Left lung (tissue), 10 donors: ENCODE data around the gene DSE. TPM values are rescaled to one million over a fixed set of nuclear protein-coding genes. Genes with fewer than 3 reads are reported as not detected.

ENCODE experiments used
- ATAC-seq: fragments of 200-7000 bp; cut with Tn5 transposase; one replicate; pipeline ENCODE4 v1.9.1; 2020; ENCODE audit warnings: moderate library complexity
- DNase-seq, 4 donors: peaks; one replicate each; pipeline ENCODE4 v3.0.0-alpha.2; 2013 to 2020
- H3K27ac ChIP-seq, 2 donors: fragments of 200-600 bp; sonication (generic) in 1 of 2; one replicate each; pipeline versions ENCODE4 v1.5.0 to v1.8.0; 2020 to 2021
- H3K27me3 ChIP-seq, 2 donors: fragments of 200-600 bp; sonication (generic) in 1 of 2; one replicate each; pipeline versions ENCODE4 v1.5.0 to v1.8.0; 2020 to 2021
- H3K36me3 ChIP-seq, 2 donors: fragments of 200-600 bp; sonication (generic) in 1 of 2; one replicate each; pipeline versions ENCODE4 v1.5.0 to v1.8.0; 2020 to 2021
- H3K4me1 ChIP-seq, 2 donors: fragments of 200-600 bp; one replicate each; pipeline ENCODE4 v1.8.0; 2021
- H3K4me3 ChIP-seq, 2 donors: fragments of 200-600 bp; sonication (generic) in 1 of 2; one replicate each; pipeline versions ENCODE4 v1.5.0 to v1.8.0; 2020 to 2021; ENCODE audit warnings: mild to moderate bottlenecking in 1 of 2
- H3K9me3 ChIP-seq, 2 donors: fragments of 200-600 bp; sonication (generic) in 1 of 2; one replicate each; pipeline versions ENCODE4 v1.5.0 to v1.8.0; 2020 to 2021
- intact Hi-C, 2 donors: fragments of 100-400 bp; cut with DNase I; formaldehyde crosslinking; loops; one replicate each; pipeline versions ENCODE4 v1.11.2 to v1.14.2; 2022
- polyA plus RNA-seq, 6 donors: library from polyadenylated mRNA; unstranded; fragments of 120-200 nt; gene quantifications; one replicate each; pipeline ENCODE4 v1.2.1, GENCODE V29; 2013; ENCODE audit not compliant: insufficient read length in 6 of 6
- total RNA-seq, 2 donors: library from RNA; stranded (reverse); fragmentation: NEBNext Ultra II Directional; extraction: Animal tissue kit (Norgen Biotek cat#: 25700); gene quantifications; one replicate each; pipeline ENCODE4 v1.2.1, GENCODE V29; 2021
- TF ChIP-seq, protein P1 (sequence below), 2 donors: fragments of 200-600 bp; sonication (generic) in 1 of 2; IDR thresholded peaks; one replicate each; pipeline versions ENCODE4 v1.5.0 to v1.8.0; 2021; ENCODE audit warnings: antibody characterized with exemption in 2 of 2
- donor health status: DM: no; HTN: yes; CAD: no.
- donor health status: DM: no; HTN: no; CAD: no.

Gene DSE
- total and polyA plus RNA-seq, 8 donors = 39.7 to 85.6 (median 51.0) TPM

- Histone ChIP-seq H3K36me3 (peaks cover 0 to 12% of the 10 kb centered on the region in 2 donors), H3K27ac (no peak overlapping the region), H3K4me1 (peaks cover 5 to 52% of the 10 kb centered on the region in 2 donors), H3K9me3 (no peaks in the 10 kb centered on the region), H3K27me3 (no peaks in the 10 kb centered on the region), H3K4me3 (no peak overlapping the region)
- intact Hi-C loops = no loop called here
- no peak for ATAC-seq
- no peak for DNase-seq
- TF ChIP-seq, protein P1, sequence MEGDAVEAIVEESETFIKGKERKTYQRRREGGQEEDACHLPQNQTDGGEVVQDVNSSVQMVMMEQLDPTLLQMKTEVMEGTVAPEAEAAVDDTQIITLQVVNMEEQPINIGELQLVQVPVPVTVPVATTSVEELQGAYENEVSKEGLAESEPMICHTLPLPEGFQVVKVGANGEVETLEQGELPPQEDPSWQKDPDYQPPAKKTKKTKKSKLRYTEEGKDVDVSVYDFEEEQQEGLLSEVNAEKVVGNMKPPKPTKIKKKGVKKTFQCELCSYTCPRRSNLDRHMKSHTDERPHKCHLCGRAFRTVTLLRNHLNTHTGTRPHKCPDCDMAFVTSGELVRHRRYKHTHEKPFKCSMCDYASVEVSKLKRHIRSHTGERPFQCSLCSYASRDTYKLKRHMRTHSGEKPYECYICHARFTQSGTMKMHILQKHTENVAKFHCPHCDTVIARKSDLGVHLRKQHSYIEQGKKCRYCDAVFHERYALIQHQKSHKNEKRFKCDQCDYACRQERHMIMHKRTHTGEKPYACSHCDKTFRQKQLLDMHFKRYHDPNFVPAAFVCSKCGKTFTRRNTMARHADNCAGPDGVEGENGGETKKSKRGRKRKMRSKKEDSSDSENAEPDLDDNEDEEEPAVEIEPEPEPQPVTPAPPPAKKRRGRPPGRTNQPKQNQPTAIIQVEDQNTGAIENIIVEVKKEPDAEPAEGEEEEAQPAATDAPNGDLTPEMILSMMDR (IDR thresholded peaks at IDR 0.05) = no peak
Measured at GRCh38 chr6:116396441-116396840, 25.7 kb downstream of the DSE start.

DNA sequence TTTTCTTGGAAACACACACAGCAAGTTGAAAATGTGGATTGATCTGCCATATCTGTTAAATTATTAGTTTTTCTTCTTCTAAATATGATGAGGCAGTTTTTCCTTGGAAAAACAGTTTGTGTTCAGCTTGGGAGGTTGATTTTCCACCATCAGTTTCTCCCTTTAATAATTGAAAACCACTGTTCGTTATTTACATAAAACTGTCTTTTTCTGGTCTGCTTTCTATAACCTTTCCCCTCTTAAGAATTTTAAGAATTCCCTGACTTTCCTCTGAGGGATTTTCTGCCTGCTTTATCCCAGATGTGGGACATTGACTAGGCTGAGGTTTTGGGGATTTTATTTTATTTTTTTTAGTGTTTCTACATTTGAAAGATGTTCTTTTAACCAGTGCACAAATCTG lies 27.2 kb downstream of the DSE start:
- H3K36me3 ChIP-seq = peaks cover 0 to 12% of the 10 kb centered on the region in 2 donors
- intact Hi-C loops = no loop called here
- no peaks in the 10 kb centered on the region for H3K27me3 ChIP-seq
- DNase-seq = no peak
- TF ChIP-seq, protein P1 (IDR thresholded peaks at IDR 0.05) = no peak
- no peaks in the 10 kb centered on the region for H3K9me3 ChIP-seq
- H3K27ac ChIP-seq = peak overlapping the region; percentile 13 to 28
- ATAC-seq = no peak
- no peak overlapping the region for H3K4me3 ChIP-seq
- peaks cover 5 to 39% of the 10 kb centered on the region in 2 donors for H3K4me1 ChIP-seq

DNA sequence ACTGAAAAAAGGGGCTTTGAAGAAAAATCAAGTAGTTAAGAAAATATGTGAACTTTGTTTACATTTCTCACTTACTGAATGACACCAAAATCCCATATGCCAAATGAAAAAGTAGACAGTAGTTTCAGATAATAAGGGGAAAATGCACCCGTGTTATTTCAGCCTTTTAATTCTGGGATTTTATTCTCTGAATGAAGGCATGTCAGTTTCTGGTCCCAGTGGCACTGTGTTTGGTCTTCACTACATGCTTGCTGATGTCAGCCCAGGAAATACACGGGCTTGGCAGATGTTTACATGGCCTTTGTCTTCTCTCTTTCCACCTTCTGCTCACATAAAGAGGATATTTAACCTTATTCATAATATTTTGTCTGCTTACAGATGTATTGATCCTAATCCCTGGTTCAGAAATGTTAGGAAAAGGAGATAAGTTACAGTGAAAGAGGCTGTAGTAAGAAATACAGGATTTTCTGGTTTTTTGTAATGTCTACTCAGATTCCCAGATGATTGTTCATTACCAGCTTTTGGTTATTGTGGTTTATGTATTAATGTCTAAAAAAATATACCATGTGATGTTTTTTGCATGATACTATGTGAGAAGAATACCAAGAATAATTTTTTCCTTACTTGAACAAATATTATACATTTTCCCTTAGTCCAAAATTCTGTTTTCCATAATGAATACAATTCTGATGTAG lies 27.7 kb downstream of the DSE start:
- no peak overlapping the region for H3K4me3 ChIP-seq
- ATAC-seq (peak; percentile 16), DNase-seq (no peak)
- no peaks in the 10 kb centered on the region for H3K9me3 ChIP-seq
- TF ChIP-seq, protein P1 (IDR thresholded peaks at IDR 0.05) = no peak
- peak overlapping the region; percentile 13 to 28 for H3K27ac ChIP-seq
- H3K36me3 ChIP-seq = peaks cover 0 to 12% of the 10 kb centered on the region in 2 donors
- no peaks in the 10 kb centered on the region for H3K27me3 ChIP-seq
- H3K4me1 ChIP-seq = peaks cover 5 to 34% of the 10 kb centered on the region in 2 donors
- intact Hi-C loops = no loop called here

DNA sequence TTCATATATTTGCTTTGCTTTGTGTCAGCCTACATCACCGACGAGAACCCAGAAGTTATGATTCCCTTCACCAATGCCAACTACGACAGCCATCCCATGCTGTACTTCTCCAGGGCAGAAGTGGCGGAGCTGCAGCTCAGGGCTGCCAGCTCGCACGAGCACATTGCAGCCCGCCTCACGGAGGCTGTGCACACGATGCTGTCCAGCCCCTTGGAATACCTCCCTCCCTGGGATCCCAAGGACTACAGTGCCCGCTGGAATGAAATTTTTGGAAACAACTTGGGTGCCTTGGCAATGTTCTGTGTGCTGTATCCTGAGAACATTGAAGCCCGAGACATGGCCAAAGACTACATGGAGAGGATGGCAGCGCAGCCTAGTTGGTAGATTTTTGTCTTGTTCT lies 28.5 kb downstream of the DSE start:
- Histone ChIP-seq H3K4me1 (peaks cover 5 to 27% of the 10 kb centered on the region in 2 donors), H3K9me3 (no peaks in the 10 kb centered on the region), H3K4me3 (no peak overlapping the region), H3K27me3 (no peaks in the 10 kb centered on the region), H3K27ac (no peak overlapping the region), H3K36me3 (peaks cover 0 to 12% of the 10 kb centered on the region in 2 donors)
- no peak for ATAC-seq
- TF ChIP-seq, protein P1 (IDR thresholded peaks at IDR 0.05) = no peak
- no peak for DNase-seq
- intact Hi-C loops = no loop called here

DNA sequence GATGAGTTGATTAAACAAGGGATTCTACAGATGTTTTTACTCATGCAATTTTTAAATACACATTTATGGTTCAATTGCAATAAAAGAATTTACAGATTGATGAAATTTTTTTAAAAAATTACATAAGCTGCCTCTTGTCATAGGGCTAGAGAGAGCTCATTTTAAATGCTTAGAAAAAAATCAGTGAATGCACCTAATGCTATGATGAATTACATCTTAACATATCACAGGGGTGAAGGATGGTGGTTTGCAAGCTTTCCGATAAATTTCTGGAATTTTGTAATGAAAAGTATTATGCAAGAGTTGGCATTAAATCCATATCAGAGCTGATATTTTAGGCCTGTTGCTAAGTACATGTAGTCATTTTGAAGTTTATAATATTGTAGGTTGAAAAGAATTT lies 29.6 kb downstream of the DSE start:
- TF ChIP-seq, protein P1 (IDR thresholded peaks at IDR 0.05) = no peak
- Histone ChIP-seq H3K9me3 (no peaks in the 10 kb centered on the region), H3K4me3 (no peak overlapping the region), H3K27ac (no peak overlapping the region), H3K27me3 (no peaks in the 10 kb centered on the region), H3K36me3 (peaks cover 0 to 12% of the 10 kb centered on the region in 2 donors), H3K4me1 (peaks cover 8 to 36% of the 10 kb centered on the region in 2 donors)
- intact Hi-C loops = no loop called here
- ATAC-seq = no peak
- DNase-seq = no peak
